Measurements from ENCODE around the gene COL18A1.

GRCh38 chr21:45358711-45359310 lies 46.2 kb upstream of the COL18A1 start:
- TF ChIP-seq CTCF (IDR thresholded peaks at IDR 0.05), result no peak
- TF ChIP-seq EZH2phosphoT487 (IDR thresholded peaks at IDR 0.05), result no peak
